ENCODE measurements around the gene TGFB2.

Gene TGFB2

DNA sequence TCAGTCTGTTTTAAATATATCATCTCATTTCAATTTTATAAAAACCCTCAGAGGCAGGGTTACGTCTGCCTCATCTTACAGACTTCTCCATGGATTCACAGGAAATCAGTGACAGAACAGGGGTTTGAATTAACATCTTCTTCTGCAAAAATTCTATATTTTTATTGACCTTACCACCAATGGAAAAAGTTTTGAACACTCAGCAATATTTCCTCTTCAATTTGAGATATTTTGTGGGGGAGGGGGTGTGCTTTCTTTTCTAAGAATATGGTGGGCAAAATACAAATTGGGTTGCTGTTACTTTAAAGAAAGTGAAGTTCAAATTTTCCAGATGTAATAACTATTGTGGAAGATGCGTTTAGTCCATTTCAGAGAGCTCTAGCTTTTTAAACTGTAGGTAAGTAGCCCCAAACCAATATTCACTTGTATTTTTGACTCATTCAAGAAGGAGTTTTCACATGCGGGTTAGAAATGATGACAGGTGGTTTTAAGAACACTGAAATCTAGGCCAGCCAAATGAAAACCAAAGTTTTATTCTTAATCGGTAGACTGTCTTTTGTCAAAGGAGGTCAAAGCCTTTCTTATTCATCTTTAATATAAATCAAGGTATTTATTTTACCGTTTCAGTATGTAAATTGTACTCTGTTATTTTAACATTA is 17.4 kb downstream of the TGFB2 start:
- DNase-seq (ENCODE audit: low read depth), result no peak

DNA sequence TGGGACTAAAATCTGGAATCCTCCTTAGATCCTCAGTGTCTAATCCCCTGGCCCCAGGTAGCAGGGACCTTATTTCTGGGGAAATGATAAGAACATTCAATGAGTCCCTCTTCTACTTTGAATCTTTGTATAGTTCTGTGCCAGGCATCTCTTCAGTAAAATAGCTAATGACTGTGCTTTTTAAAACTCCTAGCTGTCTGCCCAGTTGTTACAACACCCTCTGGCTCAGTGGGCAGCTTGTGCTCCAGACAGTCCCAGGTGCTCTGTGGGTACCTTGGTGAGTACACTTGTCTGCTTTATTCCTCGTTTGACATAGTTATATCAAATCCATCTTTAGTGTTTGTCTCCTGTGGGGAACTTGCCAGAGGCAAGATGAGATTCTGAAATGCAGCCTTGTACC is 18.0 kb downstream of the TGFB2 start:
- DNase-seq (ENCODE audit: low read depth), result no peak

DNA sequence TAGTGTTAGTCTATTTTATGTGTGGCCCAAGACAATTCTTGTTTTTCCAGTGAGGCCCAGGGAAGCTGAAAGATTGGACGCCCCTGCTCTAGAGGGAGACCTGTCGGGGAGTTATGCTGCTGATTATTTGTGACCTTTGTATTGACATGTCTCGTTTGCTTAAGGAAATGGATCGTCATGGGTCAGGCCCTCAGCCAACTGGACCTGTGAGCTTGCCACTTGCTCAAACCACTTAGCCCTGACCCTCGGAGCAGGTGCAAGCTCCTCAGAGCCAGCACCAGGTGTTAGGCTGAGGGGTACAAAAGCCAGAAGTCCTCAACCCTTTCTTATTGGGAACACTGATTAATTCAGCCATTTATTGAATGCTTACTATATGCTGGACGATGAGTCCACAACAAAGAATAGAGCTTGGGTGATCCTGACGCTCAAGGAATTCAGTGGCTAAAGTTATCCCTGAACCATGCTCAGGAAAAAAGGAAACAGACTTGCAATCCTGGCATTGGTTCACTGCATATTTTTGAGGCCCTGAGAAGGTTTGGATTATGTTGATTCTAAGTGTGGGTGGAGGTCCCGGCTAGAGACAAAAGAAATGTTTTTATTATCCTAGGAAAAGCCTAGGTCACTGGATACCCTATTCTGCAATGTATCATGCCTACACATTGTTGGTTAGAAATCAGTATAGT is 19.0 kb downstream of the TGFB2 start:
- DNase-seq (ENCODE audit: low read depth), result no peak

DNA sequence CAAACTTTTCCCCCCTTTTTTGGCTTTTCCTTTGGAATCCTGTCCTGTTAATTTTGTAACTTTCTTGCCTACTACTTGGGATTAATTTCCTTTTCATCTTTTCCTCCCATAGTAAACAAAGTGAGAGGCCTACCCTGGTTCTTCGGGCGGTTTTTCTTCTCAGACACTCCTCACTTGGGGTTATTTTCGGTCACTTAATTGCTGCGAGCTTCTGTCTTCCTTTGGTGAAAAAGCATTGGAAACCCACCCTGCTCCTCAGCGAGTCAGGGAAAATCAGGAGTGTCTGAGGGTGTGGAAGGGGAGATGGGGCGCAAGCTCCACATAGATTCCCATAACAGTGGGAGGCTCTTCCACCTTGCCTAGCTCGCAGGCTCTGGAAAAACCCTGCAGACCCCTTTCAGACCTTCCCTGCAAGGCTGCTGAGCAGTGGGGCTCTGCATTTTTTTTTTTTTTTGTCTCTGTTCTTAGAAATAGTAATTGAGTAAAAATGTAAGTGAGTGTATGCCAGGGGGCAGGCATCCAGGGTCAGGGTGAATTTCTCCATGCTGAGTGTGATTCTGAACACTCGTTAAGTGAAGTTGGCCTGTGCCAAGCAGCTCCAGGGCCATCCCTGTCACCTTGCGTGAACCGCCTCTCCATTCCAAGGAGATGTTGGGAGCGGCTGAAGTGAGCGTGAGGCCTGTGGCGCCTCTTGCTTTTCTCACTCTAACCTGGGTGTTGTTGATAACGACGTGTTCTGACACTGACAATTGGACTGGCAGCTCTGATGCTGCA is 20.3 kb downstream of the TGFB2 start:
- DNase-seq (ENCODE audit: low read depth), result no peak

DNA sequence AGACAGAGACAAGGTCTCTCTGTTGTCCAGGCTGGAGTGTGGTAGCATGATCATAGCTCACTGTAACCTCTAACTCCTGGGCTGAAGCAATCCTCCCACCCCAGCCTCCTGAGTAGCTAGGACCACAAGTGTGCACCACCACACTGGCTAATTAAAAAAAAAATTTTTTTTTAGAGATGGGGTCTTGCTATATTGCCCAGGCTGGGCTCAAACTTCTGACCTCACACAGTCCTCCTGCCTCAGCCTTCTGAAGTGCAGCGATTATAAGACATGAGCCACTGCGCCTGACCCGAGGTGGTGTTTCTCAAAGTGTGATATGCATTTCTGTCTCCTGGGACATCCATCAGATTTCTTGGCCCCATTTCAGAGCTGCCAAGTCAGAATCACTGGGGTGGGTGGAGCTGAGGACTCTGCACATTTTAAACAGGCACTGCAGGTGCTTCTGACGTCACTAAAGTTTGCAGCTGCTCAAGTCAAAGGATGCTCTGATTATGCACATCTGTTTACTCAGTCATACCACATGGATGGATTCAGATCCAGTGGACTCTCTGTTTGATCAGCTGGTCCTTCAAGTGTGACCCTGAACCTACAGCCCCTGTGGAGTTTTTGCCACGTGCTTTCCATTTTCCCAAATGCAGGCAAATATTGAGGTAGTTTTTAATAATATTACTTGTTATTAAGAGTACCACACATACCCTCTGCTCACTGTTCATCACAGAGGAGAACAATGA is 21.4 kb downstream of the TGFB2 start:
- no peak for DNase-seq (ENCODE audit: low read depth)

DNA sequence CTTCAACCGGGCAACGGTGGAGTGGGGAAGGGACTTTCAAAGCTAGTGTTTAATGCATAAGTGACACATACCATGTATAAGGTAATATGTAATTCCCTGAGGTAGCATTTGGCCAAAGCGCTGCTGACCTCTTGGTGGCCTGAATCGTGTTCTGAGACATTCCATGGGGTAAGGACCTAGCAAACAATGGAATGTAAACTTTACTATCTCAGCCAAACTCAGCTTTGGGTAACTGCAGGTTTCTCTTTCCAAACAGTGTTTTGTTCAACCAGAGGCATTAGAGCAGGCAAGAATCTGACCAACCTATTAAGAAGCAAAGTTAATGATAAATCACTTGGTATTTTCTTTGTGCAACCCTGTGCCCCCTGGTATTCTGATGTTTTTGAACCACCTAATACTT is 22.0 kb downstream of the TGFB2 start:
- no peak for DNase-seq (ENCODE audit: low read depth)

DNA sequence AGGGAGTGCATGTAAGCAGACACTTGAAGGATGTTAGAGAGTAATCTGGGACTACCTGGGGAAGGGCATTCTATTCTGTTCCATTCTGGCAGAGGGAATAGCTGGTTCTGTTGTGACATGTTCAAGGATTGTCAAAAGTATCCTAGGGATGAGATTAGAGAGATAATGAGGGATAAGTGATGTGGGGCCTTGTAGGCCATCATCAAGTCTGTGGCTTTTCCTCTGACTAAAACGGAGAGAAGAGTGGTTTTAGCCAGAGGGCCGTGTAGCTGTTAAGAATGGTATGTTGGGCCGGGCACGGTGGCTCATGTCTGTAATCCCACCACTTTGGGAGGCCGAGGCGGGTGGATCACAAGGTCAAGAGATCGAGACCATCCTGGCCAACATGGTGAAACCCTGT is 23.6 kb downstream of the TGFB2 start:
- DNase-seq (ENCODE audit: low read depth), result no peak

DNA sequence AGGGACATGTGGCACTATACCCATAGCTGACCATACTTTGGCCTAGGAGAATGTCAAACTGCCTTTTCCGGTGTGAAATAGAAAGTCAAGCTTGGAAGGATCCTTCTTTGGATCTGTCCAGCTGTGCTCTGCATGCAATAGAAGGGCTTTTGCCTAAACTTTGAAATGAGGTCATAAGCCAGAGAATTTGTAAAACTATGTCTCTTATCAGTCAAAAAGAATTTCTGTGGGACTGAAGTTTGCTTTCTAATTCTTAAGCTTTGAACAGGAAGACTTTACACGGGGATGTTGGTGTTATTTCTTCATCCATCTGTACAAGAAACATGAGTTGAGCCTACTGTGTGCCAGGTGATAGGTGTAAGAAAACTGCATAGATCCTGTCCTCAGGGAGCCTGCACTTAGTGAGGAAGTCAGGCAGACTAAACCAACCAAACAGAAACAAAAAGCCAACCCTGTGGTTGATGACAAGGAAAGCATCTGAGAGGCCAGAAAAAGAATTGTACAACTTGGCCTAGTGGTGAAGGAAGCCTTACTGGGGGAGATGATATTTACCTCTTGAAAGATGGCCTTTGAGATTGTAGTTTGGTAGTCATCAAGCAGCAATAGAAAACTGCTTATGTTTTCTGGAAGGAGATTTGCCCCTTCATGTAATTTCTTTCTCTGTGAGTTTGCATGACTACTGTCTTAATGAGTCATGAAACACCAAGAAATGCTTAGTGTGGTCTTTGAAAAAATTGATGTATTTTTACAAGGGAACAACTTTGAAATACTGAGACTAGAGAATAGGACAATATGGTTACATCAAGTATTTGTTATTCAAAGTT is 24.8 kb downstream of the TGFB2 start:
- no peak for DNase-seq (ENCODE audit: low read depth)

DNA sequence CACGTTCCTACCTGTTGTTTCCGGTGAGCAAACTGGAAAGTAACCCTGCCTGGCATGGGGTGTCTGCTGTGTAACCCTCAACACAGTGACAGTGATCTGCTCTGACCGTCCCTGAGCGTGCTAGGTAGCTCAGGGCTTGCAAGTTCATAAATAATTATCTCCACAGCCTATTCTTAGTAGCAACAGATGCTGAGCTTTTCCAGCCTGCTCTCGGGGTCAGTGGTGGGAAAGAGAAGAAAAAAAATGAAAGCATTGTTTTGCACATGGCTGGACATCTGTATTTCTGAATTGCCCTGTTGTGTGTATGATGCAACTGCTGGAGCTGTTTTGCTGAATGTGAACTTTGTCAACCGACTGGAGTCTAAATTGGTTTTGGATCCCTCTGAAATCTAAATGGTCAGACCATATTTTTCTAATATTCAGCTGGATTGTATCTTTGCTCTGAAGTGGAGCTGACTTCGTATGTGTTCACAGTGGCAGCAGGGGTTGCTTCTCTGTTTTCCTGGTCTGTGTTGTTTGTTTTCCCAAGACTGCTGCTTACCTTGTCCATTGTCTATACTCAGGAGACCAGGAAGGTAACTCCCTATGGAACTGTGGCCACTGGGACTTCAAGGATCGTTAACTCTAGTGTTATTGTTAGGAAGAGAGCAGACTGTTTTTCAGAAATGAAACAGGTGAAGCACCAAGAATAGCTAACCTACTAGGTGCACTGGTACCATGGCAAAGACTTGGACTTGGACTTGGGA is 27.0 kb downstream of the TGFB2 start:
- no peak for DNase-seq (ENCODE audit: low read depth)

DNA sequence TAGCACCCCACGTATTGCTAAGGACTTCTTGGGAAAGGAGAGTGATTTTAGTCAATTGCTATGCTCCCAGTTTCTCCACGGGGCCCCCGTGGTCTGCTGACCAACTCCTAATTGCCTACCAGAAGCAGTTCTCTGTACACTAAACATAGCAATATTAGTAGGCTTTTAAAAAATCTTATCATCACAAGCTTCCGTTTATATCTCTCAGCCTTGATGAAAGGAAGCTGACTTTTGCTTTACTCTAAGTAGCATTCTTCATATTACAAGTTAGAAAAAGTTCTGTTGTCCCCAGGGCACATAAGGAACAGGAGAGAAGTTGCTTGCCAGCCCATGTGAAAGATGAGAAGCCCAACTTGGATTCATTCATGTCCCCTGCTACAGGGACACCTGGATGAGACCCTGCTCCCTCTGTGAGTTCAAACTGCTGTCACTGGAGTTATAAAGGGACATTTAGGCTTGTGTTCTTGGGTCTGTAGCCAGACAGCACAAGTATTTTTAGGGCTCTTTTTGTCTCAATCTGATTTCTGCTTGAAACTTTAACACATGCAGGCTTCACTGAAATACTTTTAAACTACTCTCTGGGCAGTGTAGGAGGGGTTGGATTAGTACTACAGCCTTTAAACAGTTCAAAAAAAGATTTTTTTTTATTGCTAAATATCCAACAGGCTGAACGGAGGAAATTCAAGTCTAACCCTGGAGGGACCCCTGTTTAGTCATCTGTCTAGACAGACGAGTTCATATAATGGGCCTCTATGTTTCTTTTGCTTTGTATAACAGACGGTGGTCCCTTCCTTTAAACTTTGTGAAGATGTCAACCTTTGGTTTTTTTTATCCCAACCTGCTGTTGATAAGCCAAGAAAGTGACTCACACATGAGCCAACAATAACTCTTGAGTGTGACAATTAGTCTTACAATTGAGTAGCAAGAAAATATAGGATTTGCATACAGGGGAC is 29.5 kb downstream of the TGFB2 start:
- no peak for DNase-seq (ENCODE audit: low read depth)

DNA sequence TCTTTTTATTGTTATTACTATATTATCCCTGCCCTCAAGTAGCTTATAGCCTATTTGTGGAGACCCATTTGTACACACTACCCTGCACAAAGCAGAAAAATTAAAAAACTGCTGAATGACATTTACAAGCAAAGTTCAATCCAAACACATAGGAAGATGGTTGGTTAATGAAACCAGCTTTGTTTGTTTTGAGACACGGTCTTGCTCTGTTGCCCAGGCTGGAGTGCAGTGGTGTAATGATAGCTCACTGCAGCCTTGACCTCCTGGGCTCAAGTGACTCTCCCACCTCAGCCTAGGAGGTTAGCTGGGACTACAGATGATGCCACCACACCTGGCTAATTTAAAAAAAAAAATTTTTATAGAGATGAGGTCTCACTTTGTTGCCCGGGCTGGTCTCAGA is 31.6 kb downstream of the TGFB2 start:
- DNase-seq (ENCODE audit: low read depth), result no peak

DNA sequence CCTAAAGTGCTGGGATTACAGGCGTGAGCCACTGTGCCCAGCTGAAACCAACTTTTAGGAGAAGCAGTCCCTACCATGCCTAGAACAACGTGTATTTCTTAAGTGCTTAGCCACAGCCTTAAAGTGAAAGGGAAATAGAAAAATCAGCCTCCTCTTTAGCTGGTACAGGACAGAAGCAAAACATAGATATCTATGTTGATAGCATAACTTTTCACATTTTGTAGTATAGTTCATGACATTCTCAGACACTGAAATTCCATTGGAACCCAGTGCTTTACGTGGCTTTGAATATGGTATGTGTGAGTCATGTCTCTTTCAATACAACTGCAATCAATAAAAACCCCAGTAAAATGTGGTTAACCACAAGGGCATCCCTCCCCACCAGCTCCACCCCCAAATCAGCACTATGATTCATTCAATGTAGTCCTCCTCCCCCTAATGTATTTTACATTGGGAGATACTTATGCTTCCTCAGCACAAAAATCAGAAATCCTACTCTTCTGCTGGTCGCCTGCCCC is 32.1 kb downstream of the TGFB2 start:
- DNase-seq (ENCODE audit: low read depth), result peak; percentile 52

DNA sequence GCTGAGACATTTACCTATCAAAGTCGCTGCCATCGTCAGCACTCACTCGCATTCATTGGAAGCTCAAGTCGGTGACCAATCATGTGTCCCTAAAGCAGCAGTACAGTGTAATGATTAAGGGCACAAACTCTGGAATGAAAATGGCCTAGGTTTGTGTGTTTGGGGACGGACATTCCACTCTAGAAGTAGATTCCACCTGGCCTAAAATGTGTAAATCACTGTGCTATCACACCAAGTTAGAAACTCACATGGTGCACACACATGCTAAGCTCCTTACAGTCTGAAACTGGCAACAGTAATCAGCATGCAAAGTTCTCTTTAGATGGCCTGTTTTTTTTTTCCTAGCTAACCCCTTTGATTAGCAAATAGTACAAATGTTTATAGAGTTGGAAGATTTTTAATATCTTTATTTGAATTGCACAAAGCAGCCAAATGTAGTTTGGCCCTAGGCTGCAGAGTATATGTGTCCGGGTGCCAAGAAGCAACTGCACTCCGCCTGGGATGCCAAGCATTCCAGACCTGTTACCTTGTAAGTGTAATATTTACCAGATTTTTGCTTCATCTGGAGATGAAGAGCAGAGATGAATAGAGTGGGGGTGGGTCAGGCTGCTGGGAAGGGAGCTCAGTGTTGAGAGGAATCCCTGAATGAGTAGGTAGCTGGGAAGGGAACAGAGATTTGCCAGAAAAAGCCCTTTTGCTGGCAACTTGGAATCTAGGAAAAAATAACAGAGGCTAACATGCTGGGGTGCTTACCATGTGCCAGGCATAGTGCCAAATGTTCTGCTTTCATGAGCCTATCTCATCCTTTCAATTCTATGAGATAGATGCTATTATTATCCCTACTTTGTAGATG is 35.2 kb downstream of the TGFB2 start:
- no peak for DNase-seq (ENCODE audit: low read depth)

DNA sequence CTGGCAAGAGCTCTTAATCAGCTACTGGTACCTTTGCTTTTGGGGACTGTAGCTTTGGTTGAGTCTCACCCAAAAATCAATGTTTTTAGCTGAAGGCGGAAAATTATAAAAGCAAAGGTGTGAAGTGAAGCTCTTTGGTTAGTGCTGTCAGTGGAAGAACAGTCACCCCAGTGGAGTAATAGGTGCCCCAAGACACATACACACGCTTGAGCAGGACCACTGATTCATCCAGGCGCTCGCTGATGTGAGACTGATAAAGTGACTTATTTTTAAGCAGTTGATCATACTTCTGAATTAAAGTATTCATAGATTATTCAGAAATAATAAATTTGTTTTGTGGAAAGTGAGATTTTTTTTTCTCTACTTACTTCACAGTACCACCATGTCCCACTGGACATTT is 37.1 kb downstream of the TGFB2 start:
- DNase-seq (ENCODE audit: low read depth), result no peak

DNA sequence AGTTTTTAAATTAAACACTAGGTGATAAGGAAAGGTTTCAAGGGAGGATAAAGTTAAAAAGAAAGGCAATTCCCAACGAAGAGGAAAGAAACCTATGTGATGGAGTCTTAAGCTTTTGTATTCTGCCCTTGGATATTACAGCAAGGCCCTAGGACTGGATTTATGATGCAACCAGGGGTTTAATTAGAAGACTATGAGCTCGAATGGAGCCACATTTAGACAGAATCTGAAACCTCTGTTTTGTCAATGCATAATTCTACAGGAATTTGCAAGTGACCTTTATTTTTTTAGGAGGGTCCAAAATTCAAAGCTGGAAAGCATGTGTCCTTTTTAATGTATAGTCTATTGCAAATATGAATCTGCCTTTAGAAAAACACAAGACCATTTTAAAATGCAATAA is 37.9 kb downstream of the TGFB2 start:
- DNase-seq (ENCODE audit: low read depth), result no peak

DNA sequence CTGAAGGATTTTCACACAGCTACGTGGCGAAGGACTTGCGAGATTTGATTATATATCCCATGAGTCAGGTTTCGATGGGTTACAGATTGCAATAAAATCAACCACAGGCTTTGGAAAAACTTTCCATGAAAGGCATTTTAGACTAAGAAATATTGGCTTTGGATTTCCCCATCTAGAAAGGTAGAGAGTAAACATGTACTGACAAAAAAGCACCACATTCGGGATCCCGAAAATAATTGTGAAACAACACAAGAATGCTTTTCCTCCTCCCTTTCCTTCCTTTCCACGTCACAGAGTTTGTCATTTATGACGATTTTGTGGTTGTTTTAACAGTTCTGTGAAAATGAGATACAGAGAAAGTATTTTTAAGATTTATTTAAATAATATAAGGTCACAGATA is 38.5 kb downstream of the TGFB2 start:
- DNase-seq (ENCODE audit: low read depth), result no peak

DNA sequence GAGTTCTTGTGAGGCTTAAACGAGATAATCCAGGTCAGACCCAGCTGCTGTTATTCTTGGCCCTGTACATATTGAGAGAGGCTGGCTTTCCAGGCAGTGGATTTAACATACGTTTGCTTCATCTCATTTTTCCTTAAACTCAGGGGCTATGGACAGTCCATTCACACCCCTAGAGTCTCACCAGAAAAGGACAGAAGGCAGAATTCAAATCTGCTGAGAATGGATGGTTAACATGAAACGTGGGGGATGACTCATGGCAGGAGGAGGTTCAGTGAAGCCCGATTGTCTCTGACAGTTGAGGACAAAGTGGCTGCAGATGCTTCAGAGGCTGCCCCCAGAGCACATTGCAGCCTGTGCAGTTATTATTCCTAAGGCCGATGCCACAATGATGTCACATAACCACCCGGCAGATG is 39.5 kb downstream of the TGFB2 start:
- no peak for DNase-seq (ENCODE audit: low read depth)

DNA sequence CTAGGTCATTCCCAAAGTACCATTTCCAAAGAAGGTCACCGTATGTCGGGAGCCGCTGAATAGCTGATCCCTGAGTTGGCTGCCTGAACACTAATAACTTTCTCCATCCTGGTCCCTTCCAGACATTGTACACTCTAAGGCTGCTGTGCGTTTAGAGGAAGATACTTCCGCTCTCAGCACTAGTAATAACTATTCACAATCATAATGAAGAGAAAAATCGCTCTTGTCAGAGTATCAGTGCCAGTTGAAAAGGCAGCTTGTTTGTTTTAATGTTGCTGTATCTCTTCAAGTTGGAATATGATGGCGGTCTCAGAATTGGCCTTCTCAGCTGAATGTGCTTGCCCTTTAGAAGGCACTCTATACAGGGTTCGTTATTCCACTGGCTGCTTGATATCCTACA is 43.5 kb downstream of the TGFB2 start:
- no peak for DNase-seq (ENCODE audit: low read depth)

DNA sequence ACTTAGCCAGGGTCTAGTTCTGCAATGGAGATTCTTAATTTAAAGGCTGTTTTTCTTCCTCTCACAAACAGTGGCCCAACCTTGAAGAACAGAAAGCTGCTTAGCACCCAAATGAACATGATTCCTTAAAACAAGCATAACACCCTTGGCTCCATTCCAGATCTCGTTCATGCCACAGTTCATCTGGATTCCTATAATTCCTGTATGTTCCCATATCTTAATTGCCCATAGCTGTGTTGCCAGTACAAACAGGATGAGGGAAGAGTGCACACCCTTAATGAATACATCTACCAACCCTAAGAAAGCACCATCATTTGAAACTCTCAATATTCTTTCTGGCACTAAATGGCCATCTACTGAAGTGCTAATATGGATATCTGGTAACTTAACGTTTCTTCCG is 45.5 kb downstream of the TGFB2 start:
- DNase-seq (ENCODE audit: low read depth), result no peak
